DOHH2 (cell line): ENCODE data around the gene PPP1R14B.

Experiments used
- H3F3A ChIP-seq: fragments of 200-600 bp; sonication (generic), shearing (Covaris generic); 2 replicates; pipeline ENCODE4 v1.6.0; 2016; ENCODE audit warnings: antibody characterized with exemption, mild to moderate bottlenecking; ENCODE audit not compliant: control insufficient read depth, insufficient read depth
- H3K27ac ChIP-seq: fragments of 200-600 bp; sonication (generic); 2 replicates; pipeline ENCODE4 v1.5.1; 2014; ENCODE audit warnings: low read depth, mild to moderate bottlenecking, low read length, moderate library complexity
- H3K27me3 ChIP-seq: fragments of 200-600 bp; sonication (generic); 2 replicates; pipeline ENCODE4 v1.6.1; 2014; ENCODE audit warnings: mild to moderate bottlenecking, low read length, mixed read lengths; ENCODE audit not compliant: control insufficient read depth
- H3K36me3 ChIP-seq: fragments of 200-600 bp; sonication (generic); 2 replicates; pipeline ENCODE4 v1.6.1; 2014; ENCODE audit warnings: mild to moderate bottlenecking, low read length, moderate library complexity, mixed read lengths; ENCODE audit not compliant: control insufficient read depth
- H3K4me1 ChIP-seq: fragments of 200-600 bp; sonication (generic); 2 replicates; pipeline ENCODE4 v1.6.1; 2014; ENCODE audit warnings: mild to moderate bottlenecking, low read length, mixed read lengths; ENCODE audit not compliant: control insufficient read depth
- H3K4me2 ChIP-seq: fragments of 200-600 bp; sonication (generic); 2 replicates; pipeline ENCODE4 v1.6.0; 2014; ENCODE audit warnings: mild to moderate bottlenecking, low read length, moderate library complexity
- H3K4me3 ChIP-seq: fragments of 200-600 bp; sonication (generic); 2 replicates; pipeline ENCODE4 v1.5.1; 2014; ENCODE audit warnings: mild to moderate bottlenecking, low read length, mixed read lengths
- H3K79me2 ChIP-seq: fragments of 200-600 bp; sonication (generic); 2 replicates; pipeline ENCODE4 v1.6.1; 2014; ENCODE audit warnings: mild to moderate bottlenecking, low read length, mixed read lengths; ENCODE audit not compliant: control insufficient read depth
- H3K9me2 ChIP-seq: fragments of 200-600 bp; sonication (generic); replicated peaks from 2 replicates; pipeline ENCODE4 v1.6.1; 2014; ENCODE audit warnings: mild to moderate bottlenecking, low read length, mixed read lengths; ENCODE audit not compliant: control insufficient read depth
- H3K9me3 ChIP-seq: fragments of 200-600 bp; sonication (generic); 2 replicates; pipeline ENCODE4 v1.6.1; 2014; ENCODE audit warnings: antibody characterized with exemption, low read length, mixed read lengths; ENCODE audit not compliant: control insufficient read depth, insufficient read depth
- H4K20me1 ChIP-seq: fragments of 200-600 bp; sonication (generic); 2 replicates; pipeline ENCODE4 v1.6.0; 2014; ENCODE audit warnings: low read depth, mild to moderate bottlenecking, antibody characterized with exemption, low read length, moderate library complexity; ENCODE audit not compliant: control insufficient read depth, insufficient read depth
- EZH2phosphoT487 ChIP-seq: fragments of 200-600 bp; sonication (generic); IDR thresholded peaks from 2 replicates; pipeline ENCODE4 v1.6.1; 2017; ENCODE audit warnings: borderline replicate concordance, mild to moderate bottlenecking, antibody characterized with exemption, low read length, moderate library complexity, mixed read lengths
- TF ChIP-seq, protein P1 (sequence below): fragments of 200-600 bp; sonication (generic); IDR thresholded peaks from one replicate; pipeline ENCODE4 v1.5.1; 2014; ENCODE audit warnings: antibody characterized with exemption, mild to moderate bottlenecking, low read depth, low read length; ENCODE audit not compliant: poor library complexity, severe bottlenecking

PPP1R14B gene

DNA sequence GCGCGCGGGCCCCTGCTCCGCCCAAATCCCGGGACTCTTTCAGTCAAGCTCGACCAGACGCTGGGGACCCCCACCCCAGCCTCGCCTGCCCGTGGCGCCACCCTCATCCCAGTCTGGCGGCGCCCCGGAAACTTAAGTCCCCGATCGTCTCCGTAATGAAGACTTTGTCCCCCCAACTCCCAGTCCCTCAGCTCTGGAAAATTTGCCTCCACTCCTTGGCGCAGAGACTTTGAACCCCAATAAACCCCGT lies 4.9 kb upstream of the PPP1R14B start:
- peaks cover 15% of the 10 kb centered on the region for H3K79me2 ChIP-seq
- no peaks in the 10 kb centered on the region for H3K9me3 ChIP-seq
- peak overlapping the region; percentile 5; the same call in 1 of the 2 replicates for H3K27ac ChIP-seq
- no peaks in the 10 kb centered on the region for H3K9me2 ChIP-seq
- peak overlapping the region; percentile 95 for H3K4me3 ChIP-seq
- H3K4me2 ChIP-seq = peak overlapping the region; percentile 97
- peaks cover 16% of the 10 kb centered on the region for H3F3A ChIP-seq
- TF ChIP-seq, protein P1, sequence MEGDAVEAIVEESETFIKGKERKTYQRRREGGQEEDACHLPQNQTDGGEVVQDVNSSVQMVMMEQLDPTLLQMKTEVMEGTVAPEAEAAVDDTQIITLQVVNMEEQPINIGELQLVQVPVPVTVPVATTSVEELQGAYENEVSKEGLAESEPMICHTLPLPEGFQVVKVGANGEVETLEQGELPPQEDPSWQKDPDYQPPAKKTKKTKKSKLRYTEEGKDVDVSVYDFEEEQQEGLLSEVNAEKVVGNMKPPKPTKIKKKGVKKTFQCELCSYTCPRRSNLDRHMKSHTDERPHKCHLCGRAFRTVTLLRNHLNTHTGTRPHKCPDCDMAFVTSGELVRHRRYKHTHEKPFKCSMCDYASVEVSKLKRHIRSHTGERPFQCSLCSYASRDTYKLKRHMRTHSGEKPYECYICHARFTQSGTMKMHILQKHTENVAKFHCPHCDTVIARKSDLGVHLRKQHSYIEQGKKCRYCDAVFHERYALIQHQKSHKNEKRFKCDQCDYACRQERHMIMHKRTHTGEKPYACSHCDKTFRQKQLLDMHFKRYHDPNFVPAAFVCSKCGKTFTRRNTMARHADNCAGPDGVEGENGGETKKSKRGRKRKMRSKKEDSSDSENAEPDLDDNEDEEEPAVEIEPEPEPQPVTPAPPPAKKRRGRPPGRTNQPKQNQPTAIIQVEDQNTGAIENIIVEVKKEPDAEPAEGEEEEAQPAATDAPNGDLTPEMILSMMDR = no peak
- no peak for TF ChIP-seq EZH2phosphoT487
- H3K27me3 ChIP-seq = no peaks in the 10 kb centered on the region
- H3K4me1 ChIP-seq = peaks cover 42% of the 10 kb centered on the region
- H3K36me3 ChIP-seq = peaks cover 18% of the 10 kb centered on the region
- peaks cover 5% of the 10 kb centered on the region; the same call in 1 of the 2 replicates for H4K20me1 ChIP-seq

DNA sequence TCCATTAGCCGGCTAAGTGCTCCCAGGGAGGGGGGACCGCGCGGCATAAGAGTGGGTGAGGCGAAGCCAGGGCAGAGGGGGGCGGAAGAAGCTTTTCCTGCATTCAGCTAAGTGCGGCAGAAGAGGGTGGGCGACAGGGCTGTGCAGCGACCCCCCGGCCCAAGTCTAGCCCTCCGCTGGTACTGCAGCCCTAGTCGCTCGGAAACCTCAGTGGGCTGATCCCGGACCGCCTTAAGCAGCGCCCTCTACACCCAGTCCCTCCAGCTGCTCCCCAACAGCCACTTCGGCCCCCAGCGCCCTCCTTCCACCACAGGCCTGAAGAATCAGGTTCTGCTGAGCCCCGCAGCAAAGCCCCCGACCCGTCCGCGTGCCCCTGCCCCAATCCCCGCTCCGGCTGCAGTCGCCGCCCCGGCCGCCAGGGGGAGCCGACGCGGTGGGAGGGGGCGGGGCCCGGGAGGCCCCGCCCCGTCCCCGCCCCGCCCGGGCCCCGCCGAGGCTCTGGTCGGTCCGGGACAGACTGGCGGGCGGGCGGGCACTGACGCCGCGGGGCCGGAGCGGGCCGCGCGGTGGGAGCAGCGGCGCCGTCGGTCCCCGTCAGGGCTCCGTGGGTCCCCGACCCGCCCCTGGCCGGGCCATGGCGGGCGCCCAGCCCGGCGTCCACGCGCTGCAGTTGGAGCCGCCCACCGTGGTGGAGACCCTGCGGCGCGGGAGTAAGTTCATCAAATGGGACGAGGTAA lies 4.4 kb upstream of the PPP1R14B start, which contains the start of gene PLCB3:
Gene PLCB3, plus strand, starts transcription at position 515 of the 737 bp plus-strand sequence. Its CDS starts 120 bp downstream, at position 635.
- TF ChIP-seq, protein P1 = peak; percentile 66
- TF ChIP-seq EZH2phosphoT487 = no peak
- peaks cover 42% of the 10 kb centered on the region for H3K4me1 ChIP-seq
- H3K79me2 ChIP-seq = peaks cover 17% of the 10 kb centered on the region
- H3K9me3 ChIP-seq = no peaks in the 10 kb centered on the region
- H4K20me1 ChIP-seq = peaks cover 5% of the 10 kb centered on the region; the same call in 1 of the 2 replicates
- H3K27ac ChIP-seq = peak within 1 kb of the TSS; percentile 5; the same call in 1 of the 2 replicates
- peak within 1 kb of the TSS; percentile 97 for H3K4me2 ChIP-seq
- H3F3A ChIP-seq = peaks cover 16% of the 10 kb centered on the region
- peak within 1 kb of the TSS; percentile 95 for H3K4me3 ChIP-seq
- H3K27me3 ChIP-seq = no peaks in the 10 kb centered on the region
- H3K36me3 ChIP-seq = peaks cover 14% of the 10 kb centered on the region
- H3K9me2 ChIP-seq = no peaks in the 10 kb centered on the region

DNA sequence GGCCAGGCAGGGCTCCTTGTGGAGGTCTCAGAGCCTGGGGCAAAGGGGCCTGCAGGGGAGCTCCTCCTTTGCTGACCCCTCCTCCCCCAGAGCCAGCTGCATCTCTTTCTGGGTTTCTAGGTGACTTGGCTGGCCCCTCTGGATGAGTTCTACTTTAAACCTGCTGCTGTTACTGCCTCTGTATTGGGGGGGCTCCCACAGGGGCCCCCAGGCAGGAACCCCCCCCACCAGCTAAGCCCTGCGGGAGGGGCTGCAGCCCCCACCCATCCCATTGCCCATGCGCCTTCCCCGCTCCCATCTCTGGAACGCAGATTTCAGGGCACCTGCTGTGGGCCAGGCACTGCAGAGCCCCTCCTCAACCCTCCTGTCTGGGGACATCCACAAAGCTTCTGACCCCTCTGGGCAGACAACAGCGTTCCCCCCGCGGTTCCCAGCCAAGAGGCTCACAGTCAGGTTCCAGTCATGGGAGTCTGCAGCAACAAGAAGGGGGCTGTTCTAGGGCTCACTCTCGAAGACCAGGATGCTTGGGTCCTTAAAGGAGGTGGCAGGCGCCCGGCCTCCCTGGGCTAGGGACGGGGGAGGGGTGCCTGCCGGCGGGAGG lies 3.8 kb upstream of the PPP1R14B start:
- Histone ChIP-seq H3K79me2 (peaks cover 24% of the 10 kb centered on the region), H4K20me1 (peaks cover 5% of the 10 kb centered on the region; the same call in 1 of the 2 replicates), H3K4me1 (peaks cover 44% of the 10 kb centered on the region), H3K36me3 (peaks cover 15% of the 10 kb centered on the region), H3K27ac (no peak overlapping the region), H3K4me3 (peak overlapping the region; percentile 95), H3K9me2 (no peaks in the 10 kb centered on the region), H3F3A (peaks cover 16% of the 10 kb centered on the region), H3K27me3 (no peaks in the 10 kb centered on the region), H3K4me2 (peak overlapping the region; percentile 92), H3K9me3 (no peaks in the 10 kb centered on the region)
- TF ChIP-seq EZH2phosphoT487 = no peak
- TF ChIP-seq, protein P1 = no peak
